Ovary (tissue), 9 donors: ENCODE measurements around the gene TRIM66. TPM values are rescaled to one million over a fixed set of nuclear protein-coding genes. Genes with fewer than 3 reads are reported as not detected.

Experiments used
- DNase-seq, 5 donors: peaks; one replicate each; pipeline ENCODE4 v3.0.0-alpha.2; 2019 to 2020
- H3K27ac ChIP-seq, 2 donors: fragments of 200-600 bp; one replicate each; pipeline versions ENCODE4 v1.5.1 to v1.8.0; 2019 to 2022
- H3K27me3 ChIP-seq: fragments of 200-600 bp; one replicate; pipeline ENCODE4 v1.8.0; 2022
- H3K36me3 ChIP-seq: fragments of 200-600 bp; sonication (generic); one replicate; pipeline ENCODE4 v1.5.1; 2019
- H3K4me1 ChIP-seq: one replicate; pipeline ENCODE4 v1.8.1; 2013; ENCODE audit warnings: mild to moderate bottlenecking, moderate library complexity; ENCODE audit not compliant: insufficient read depth
- H3K4me3 ChIP-seq: fragments of 200-600 bp; sonication (generic); one replicate; pipeline ENCODE4 v1.5.1; 2017
- H3K9me3 ChIP-seq, 2 donors: fragments of 200-600 bp in 1 of 2; sonication (generic) in 1 of 2; one replicate each; pipeline versions ENCODE4 v1.5.1 to v1.8.1; 2013 to 2019; ENCODE audit warnings: mild to moderate bottlenecking in 1 of 2, moderate library complexity in 1 of 2
- CTCF ChIP-seq, 3 donors: fragments of 450-650 bp in 2 of 3; fragments of 200-600 bp in 1 of 3; IDR thresholded peaks; one replicate each; pipeline versions ENCODE4 v1.5.1 to v1.8.0; 2016 to 2022; ENCODE audit warnings: antibody characterized with exemption in 3 of 3, mild to moderate bottlenecking in 1 of 3
- EP300 ChIP-seq: sonication (generic); formaldehyde crosslinking; IDR thresholded peaks from one replicate; pipeline ENCODE4 v1.6.1; 2017; ENCODE audit warnings: antibody characterized with exemption
- POLR2A ChIP-seq: fragments of 450-650 bp; IDR thresholded peaks from one replicate; pipeline ENCODE4 v1.6.1; 2017; ENCODE audit warnings: antibody characterized with exemption, mild to moderate bottlenecking, moderate library complexity
- WGBS, 3 donors: extraction: QIAGEN DNeasy Blood & Tissue Kit in 1 of 3; methylation state at CpG; one replicate each; pipeline versions ENCODE4 v1.1.5 to v1.1.7; 2013 to 2017; 5-methylcytosine and 5-hydroxymethylcytosine counted together
- intact Hi-C, 4 donors: fragments of 100-400 bp; cut with DNase I; formaldehyde crosslinking; loops; one replicate each; pipeline versions ENCODE4 v1.11.0 to v1.15.1; 2022 to 2023
- polyA plus RNA-seq, 2 donors: library from polyadenylated mRNA; stranded (reverse); fragments of 200-250 nt in 1 of 2; fragments of 350-450 nt in 1 of 2; fragmentation: Illumina TruSeq in 1 of 2; extraction: RNeasy Lipid Tissue Mini Kit (QIAGEN cat#74804) in 1 of 2; gene quantifications; one replicate each; pipeline ENCODE4 v1.2.3, GENCODE V29; 2013 to 2014
- total RNA-seq, 7 donors: library from RNA; depleted of rRNA in 2 of 7; stranded (reverse); fragments of >200 nt in 2 of 7; fragmentation: NEBNext Ultra II Directional in 3 of 7; extraction: Animal tissue kit (Norgen Biotek cat#: 25700) in 3 of 7; gene quantifications; one replicate each; pipeline versions ENCODE4 v1.1.0 to v1.2.4, GENCODE V29; 2016 to 2023
- donor health status: DM: no; HTN: no; CAD: no; lungs with moderate emphysema.
- donor health status: DM: no; HTN: no; CAD: no.
- donor health status: Bipolar disorder and iron deficiency.
- donor health status: DM: yes; HTN: yes; CAD: no.
- donor health status: DM: no; HTN: no; CAD: no.
- donor health status: DM: yes; HTN: yes; CAD: no.

TRIM66 gene
- total and polyA plus RNA-seq, 9 donors: 2.3 to 15.4 (median 4.9) TPM

- no peak for DNase-seq
Measured at GRCh38 chr11:8608652-8609051, 73.8 kb downstream of the TRIM66 start.

GRCh38 chr11:8605971-8606563, 76.4 kb downstream of the TRIM66 start:
- DNase-seq: no peak
- H3K9me3 ChIP-seq: no peaks in the 10 kb centered on the region
- no peaks in the 10 kb centered on the region for H3K27me3 ChIP-seq
- H3K36me3 ChIP-seq: no peaks in the 10 kb centered on the region
- no peak overlapping the region for H3K27ac ChIP-seq
- no peak overlapping the region for H3K4me3 ChIP-seq
- intact Hi-C loops: no loop called here
- H3K4me1 ChIP-seq: no peaks in the 10 kb centered on the region
- WGBS, 3 donors: 50 to 79% (median 54%) methylated on average over 1 of the region's 1 CpG
- TF ChIP-seq POLR2A (no peak), CTCF (IDR thresholded peaks at IDR 0.05) (no peak), EP300 (no peak)

More at GRCh38 chr11:8608652-8609051, 73.8 kb downstream of the TRIM66 start:
- no peaks in the 10 kb centered on the region for H3K4me1 ChIP-seq
- TF ChIP-seq POLR2A: no peak
- TF ChIP-seq EP300: no peak
- no peak for TF ChIP-seq CTCF (IDR thresholded peaks at IDR 0.05)
- H3K4me3 ChIP-seq: no peak overlapping the region
- 50 to 88% (median 81%) methylated on average over 1 of the region's 1 CpG for WGBS, 3 donors
- intact Hi-C loops: no loop called here
- no peaks in the 10 kb centered on the region for H3K27me3 ChIP-seq
- H3K27ac ChIP-seq: no peak overlapping the region
- H3K9me3 ChIP-seq: no peaks in the 10 kb centered on the region
- no peaks in the 10 kb centered on the region for H3K36me3 ChIP-seq

- Histone ChIP-seq H3K9me3 (no peaks in the 10 kb centered on the region), H3K27ac (no peak overlapping the region), H3K4me1 (no peaks in the 10 kb centered on the region), H3K36me3 (no peaks in the 10 kb centered on the region), H3K4me3 (no peak overlapping the region), H3K27me3 (no peaks in the 10 kb centered on the region)
- WGBS, 3 donors: 8 to 13% (median 9%) methylated on average over 9 of the region's 9 CpGs
- peak in 2 of 5 donors; percentile 45 to 54 for DNase-seq
- TF ChIP-seq EP300 (no peak), CTCF (IDR thresholded peaks at IDR 0.05) (peak in 1 of 3 donors; percentile 13), POLR2A (no peak)
- intact Hi-C loops: no loop called here
Measured at GRCh38 chr11:8604078-8604723, 78.3 kb downstream of the TRIM66 start.

- no peaks in the 10 kb centered on the region for H3K36me3 ChIP-seq
- intact Hi-C loops: no loop called here
- H3K4me1 ChIP-seq: no peaks in the 10 kb centered on the region
- H3K9me3 ChIP-seq: no peaks in the 10 kb centered on the region
- H3K27me3 ChIP-seq: no peaks in the 10 kb centered on the region
- no peak for DNase-seq
- H3K27ac ChIP-seq: no peak overlapping the region
- WGBS, 3 donors: 66 to 72% (median 66%) methylated on average over 2 of the region's 2 CpGs
- no peak for TF ChIP-seq CTCF (IDR thresholded peaks at IDR 0.05)
- TF ChIP-seq POLR2A: no peak
- no peak for TF ChIP-seq EP300
- no peak overlapping the region for H3K4me3 ChIP-seq
Measured at GRCh38 chr11:8603696-8604077, 78.8 kb downstream of the TRIM66 start.
